Colonic mucosa (tissue), 4 donors: Measurements from ENCODE around the gene ATG4D. TPM values are rescaled to one million over a fixed set of nuclear protein-coding genes. Genes with fewer than 3 reads are reported as not detected.

Experiments used
- DNase-seq: peaks from one replicate; pipeline ENCODE4 v3.0.0-alpha.2; 2020
- H3K27ac ChIP-seq: fragments of 200-600 bp; one replicate; pipeline ENCODE4 v1.8.0; 2021
- H3K27me3 ChIP-seq: fragments of 200-600 bp; one replicate; pipeline ENCODE4 v1.8.0; 2021
- H3K36me3 ChIP-seq: fragments of 200-600 bp; one replicate; pipeline ENCODE4 v1.8.0; 2021
- H3K4me1 ChIP-seq: fragments of 200-600 bp; one replicate; pipeline ENCODE4 v1.8.0; 2021; ENCODE audit warnings: mild to moderate bottlenecking
- H3K4me3 ChIP-seq: fragments of 200-600 bp; one replicate; pipeline ENCODE4 v1.8.0; 2021
- H3K9ac ChIP-seq, 2 donors: one replicate each; pipeline ENCODE4 v1.7.0; 2013; ENCODE audit warnings: control low read depth in 2 of 2, low read depth in 2 of 2, low read length in 2 of 2
- H3K9me3 ChIP-seq: fragments of 200-600 bp; one replicate; pipeline ENCODE4 v1.8.0; 2021
- intact Hi-C: fragments of 100-400 bp; cut with DNase I; formaldehyde crosslinking; loops from one replicate; pipeline ENCODE4 v1.14.1; 2022
- total RNA-seq, 2 donors: library from RNA; stranded (reverse); fragmentation: NEBNext Ultra II Directional in 1 of 2; extraction: Animal tissue kit (Norgen Biotek cat#: 25700) in 1 of 2; gene quantifications; one replicate each; pipeline ENCODE4 v1.2.1, GENCODE V29; 2021
- TF ChIP-seq, protein P1 (sequence below): fragments of 200-600 bp; IDR thresholded peaks from one replicate; pipeline ENCODE4 v1.8.0; 2022; ENCODE audit warnings: antibody characterized with exemption, mild to moderate bottlenecking
- donor health status: healthy.
- donor health status: DM: no; HTN: no; CAD: no.
- donor health status: DM: no; HTN: no; CAD: no.

ATG4D gene
- total RNA-seq, 2 donors from 2014 or later = 69.0 to 89.9 TPM

- no peak for DNase-seq
- TF ChIP-seq, protein P1, sequence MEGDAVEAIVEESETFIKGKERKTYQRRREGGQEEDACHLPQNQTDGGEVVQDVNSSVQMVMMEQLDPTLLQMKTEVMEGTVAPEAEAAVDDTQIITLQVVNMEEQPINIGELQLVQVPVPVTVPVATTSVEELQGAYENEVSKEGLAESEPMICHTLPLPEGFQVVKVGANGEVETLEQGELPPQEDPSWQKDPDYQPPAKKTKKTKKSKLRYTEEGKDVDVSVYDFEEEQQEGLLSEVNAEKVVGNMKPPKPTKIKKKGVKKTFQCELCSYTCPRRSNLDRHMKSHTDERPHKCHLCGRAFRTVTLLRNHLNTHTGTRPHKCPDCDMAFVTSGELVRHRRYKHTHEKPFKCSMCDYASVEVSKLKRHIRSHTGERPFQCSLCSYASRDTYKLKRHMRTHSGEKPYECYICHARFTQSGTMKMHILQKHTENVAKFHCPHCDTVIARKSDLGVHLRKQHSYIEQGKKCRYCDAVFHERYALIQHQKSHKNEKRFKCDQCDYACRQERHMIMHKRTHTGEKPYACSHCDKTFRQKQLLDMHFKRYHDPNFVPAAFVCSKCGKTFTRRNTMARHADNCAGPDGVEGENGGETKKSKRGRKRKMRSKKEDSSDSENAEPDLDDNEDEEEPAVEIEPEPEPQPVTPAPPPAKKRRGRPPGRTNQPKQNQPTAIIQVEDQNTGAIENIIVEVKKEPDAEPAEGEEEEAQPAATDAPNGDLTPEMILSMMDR = no peak
- Histone ChIP-seq H3K4me3 (no peak overlapping the region), H3K9me3 (no peaks in the 10 kb centered on the region), H3K4me1 (no peaks in the 10 kb centered on the region), H3K36me3 (no peaks in the 10 kb centered on the region), H3K27ac (no peak overlapping the region), H3K27me3 (no peaks in the 10 kb centered on the region), H3K9ac (no peak overlapping the region)
- intact Hi-C loops = no loop called here
Measured at GRCh38 chr19:10587839-10588150, 44.1 kb downstream of the ATG4D start.

- H3K9me3 ChIP-seq = no peaks in the 10 kb centered on the region
- intact Hi-C loops = no loop called here
- H3K27me3 ChIP-seq = no peaks in the 10 kb centered on the region
- no peak overlapping the region for H3K27ac ChIP-seq
- TF ChIP-seq, protein P1 = no peak
- no peak overlapping the region for H3K4me3 ChIP-seq
- H3K4me1 ChIP-seq = no peaks in the 10 kb centered on the region
- H3K36me3 ChIP-seq = no peaks in the 10 kb centered on the region
- no peak overlapping the region for H3K9ac ChIP-seq
- no peak for DNase-seq
Measured at GRCh38 chr19:10593148-10593547, 49.4 kb downstream of the ATG4D start.

- Histone ChIP-seq H3K9me3 (no peaks in the 10 kb centered on the region), H3K36me3 (no peaks in the 10 kb centered on the region), H3K27me3 (no peaks in the 10 kb centered on the region), H3K9ac (no peak overlapping the region), H3K27ac (no peak overlapping the region), H3K4me3 (no peak overlapping the region), H3K4me1 (no peaks in the 10 kb centered on the region)
- no peak for DNase-seq
- intact Hi-C loops = no loop called here
- TF ChIP-seq, protein P1 = no peak
Measured at GRCh38 chr19:10593820-10594637, 50.3 kb downstream of the ATG4D start.

DNA sequence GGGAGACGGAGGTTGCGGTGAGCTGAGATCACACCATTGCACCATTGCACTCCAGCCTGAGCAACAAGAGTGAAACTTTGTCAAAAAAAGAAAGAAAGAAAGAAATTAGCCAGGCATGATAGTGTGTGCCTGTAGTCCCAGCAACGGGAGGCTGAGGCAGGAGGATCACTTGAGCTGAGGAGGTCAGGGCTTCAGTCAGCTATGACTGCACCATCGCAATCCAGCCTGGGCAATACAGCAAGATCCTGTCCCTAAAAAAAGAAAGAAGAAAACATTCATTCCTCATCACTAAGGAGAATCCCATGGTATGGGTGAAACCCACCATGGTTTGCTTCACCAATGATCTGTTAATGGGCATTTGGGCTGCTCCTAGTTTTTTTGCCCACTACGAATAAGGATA, 56.4 kb downstream of the ATG4D start:
- Histone ChIP-seq H3K9me3 (no peaks in the 10 kb centered on the region), H3K27me3 (no peaks in the 10 kb centered on the region), H3K9ac (no peak overlapping the region), H3K27ac (no peak overlapping the region), H3K4me3 (no peak overlapping the region), H3K36me3 (no peaks in the 10 kb centered on the region), H3K4me1 (no peaks in the 10 kb centered on the region)
- DNase-seq = no peak
- intact Hi-C loops = no loop called here
- TF ChIP-seq, protein P1 = no peak

- Histone ChIP-seq H3K9ac (no peak overlapping the region), H3K27me3 (no peaks in the 10 kb centered on the region), H3K4me1 (no peaks in the 10 kb centered on the region), H3K27ac (no peak overlapping the region), H3K4me3 (no peak overlapping the region), H3K9me3 (no peaks in the 10 kb centered on the region), H3K36me3 (no peaks in the 10 kb centered on the region)
- no peak for DNase-seq
- intact Hi-C loops = no loop called here
- TF ChIP-seq, protein P1 = no peak
Measured at GRCh38 chr19:10601999-10602329, 58.3 kb downstream of the ATG4D start.
